ENCODE results near the gene SPOCK1.

GRCh38 chr5:137498736-137499505, at the start of gene SPOCK1:
- TF ChIP-seq CTCF (conservative IDR thresholded peaks at IDR 0.05) (peak; percentile 47; the same call in 1 of the 2 replicates), EZH2 (IDR thresholded peaks at IDR 0.05; ENCODE audit: low read depth) (no peak)

Measured in PC-9 (cell line).